GM18502 (cell line): ENCODE results near the gene FABP2.

Experiments used
- ATAC-seq: cut with Tn5 transposase; IDR thresholded peaks from one replicate; pipeline ENCODE4 v1.9.1; 2021; ENCODE audit warnings: mild to moderate bottlenecking; ENCODE audit not compliant: unreplicated experiment, poor library complexity

The FABP2 gene

GRCh38 chr4:119271361-119272085 lies 50.4 kb downstream of the FABP2 start:
- ATAC-seq: no peak

- ATAC-seq: no peak
Measured at GRCh38 chr4:119268466-119268865, 53.5 kb downstream of the FABP2 start.
